Stimulated activated CD4-positive, alpha-beta T cell treated with anti-CD3 and anti-CD28 coated beads, Interleukin-12 subunit alpha, Interleukin-12 subunit beta, amount 100 ng/mL, for 48 hours (primary cell): ENCODE measurements around the gene KRT76.
"Not testable (repeated sequence)": the region's sequence is repeated elsewhere in the genome, so short reads cannot be mapped to it uniquely, and the experiment has no call there.

ENCODE experiments used
- DNase-seq, 3 donors: peaks; one replicate each; pipeline ENCODE4 v3.0.0-alpha.2; 2020; ENCODE audit warnings: low read depth in 2 of 3, low spot score in 1 of 3

The KRT76 gene

DNA sequence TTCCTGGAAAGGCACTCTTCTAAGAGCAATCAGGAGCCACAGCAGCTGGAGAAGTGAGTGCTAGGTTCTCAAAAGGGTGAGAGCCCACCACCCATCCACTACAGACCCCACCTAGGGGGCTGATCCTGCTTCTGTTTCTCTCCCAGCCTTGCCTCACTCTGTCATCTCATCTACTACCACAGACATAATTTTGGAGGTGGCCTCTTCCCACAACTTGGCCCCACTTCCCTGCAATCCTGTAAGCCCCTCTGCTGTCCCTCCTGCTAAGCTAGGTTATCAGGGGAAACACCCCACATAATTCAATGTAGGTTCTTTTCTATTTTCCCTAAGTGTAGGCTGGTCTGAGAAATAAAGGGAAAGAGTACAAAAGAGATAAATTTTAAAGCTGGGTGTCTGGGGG is 16.5 kb downstream of the KRT76 start:
- no peak for DNase-seq

GRCh38 chr12:52759695-52760094 is 17.4 kb downstream of the KRT76 start:
- no peak for DNase-seq

DNA sequence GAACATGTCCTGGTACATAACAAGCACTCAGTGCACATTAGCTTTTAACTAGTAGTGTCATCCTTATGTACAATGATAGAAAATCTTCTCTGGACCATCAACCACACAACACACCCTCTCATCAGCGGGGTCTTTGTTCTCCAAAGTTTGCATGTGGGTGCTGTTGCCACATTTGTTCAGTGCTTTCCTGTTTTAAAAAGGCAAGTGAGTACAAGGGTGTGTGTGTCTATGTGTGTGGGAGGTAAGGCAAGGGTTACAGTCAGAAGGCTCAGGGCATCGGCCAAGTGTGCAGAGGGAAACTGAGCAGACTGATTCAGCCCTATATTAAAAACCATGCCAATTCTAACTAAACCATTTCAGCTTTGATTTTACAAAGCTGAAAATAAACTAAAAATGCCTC is 17.9 kb downstream of the KRT76 start:
- no peak for DNase-seq

DNA sequence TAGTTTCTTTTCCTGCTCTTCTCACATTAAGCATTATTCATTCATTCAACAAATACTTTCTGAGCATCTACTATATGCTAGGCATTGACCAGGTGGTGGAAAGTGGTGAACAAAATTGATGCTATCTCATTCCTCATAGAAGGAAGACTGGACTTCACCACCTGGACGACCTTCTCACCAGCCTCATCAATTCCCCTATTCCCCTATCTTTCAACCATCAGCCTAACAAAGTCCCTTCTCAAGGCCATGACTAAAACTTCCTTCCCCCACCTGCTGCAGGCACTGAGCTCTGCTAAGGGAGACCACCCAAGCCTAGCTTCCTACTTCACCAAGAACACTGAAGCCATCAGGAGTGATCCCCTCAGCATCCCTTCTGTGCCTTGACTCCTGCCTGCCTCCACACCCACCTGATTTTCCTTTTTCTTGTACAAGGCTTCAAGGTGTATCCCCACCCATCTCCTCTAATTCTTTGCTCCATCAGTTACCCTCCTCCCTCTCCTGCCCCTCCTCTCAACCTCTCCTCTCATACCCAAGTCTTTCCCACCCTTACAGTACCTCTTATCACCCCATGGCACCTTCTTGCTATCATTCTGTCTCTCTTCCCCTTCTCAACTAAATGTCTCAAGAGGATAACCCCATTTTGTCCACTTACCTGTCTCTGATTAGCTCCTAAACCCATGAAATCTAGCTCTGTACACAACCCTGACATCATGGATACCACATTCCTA is 19.5 kb downstream of the KRT76 start:
- DNase-seq, result no peak

- no peak for DNase-seq
These were observed 20.7 kb downstream of the KRT76 start for GRCh38 chr12:52756281-52756960.

DNA sequence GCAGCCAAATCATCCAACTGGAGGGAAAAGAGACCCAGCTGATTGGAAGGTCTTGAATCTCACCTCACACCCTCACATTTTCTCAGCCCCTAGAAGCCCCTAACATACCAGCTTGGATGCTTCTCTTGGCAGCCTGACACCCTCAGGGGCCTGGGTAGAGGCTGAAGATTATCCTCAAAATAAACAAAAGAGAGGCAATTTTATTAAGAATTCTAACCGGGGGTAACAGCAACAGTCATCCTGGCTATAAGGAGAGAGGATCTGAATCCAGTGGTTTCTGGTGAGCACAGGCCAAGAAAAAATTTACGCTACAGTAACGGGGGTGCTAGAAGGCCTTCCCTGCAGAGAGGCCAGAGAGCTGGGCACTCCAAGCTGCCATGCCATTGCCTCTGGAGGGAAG is 21.6 kb downstream of the KRT76 start:
- DNase-seq, result no peak

GRCh38 chr12:52754135-52754534 is 23.0 kb downstream of the KRT76 start:
- no peak for DNase-seq

DNA sequence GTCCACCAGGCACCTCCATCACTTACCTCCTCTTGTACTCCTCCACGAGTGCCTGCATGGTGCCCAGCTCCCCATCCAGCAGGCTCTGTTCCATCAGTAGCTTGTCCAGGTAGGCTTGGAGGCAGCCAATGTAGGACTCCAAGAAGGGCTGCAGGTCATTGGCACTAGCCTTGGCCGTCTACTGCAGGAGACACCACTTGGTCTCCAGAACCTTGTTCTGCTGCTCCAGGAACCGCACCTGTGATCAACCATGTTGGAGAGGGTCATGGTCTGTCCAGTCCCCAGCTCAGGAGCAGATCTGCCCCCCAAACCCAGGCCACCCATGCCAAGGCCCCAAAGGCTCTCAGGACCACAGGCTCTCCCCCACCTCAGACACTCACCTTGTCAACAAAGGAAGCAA is 23.9 kb downstream of the KRT76 start:
- no peak for DNase-seq

GRCh38 chr12:52752516-52752915 is 24.6 kb downstream of the KRT76 start:
- no peak for DNase-seq

GRCh38 chr12:52751795-52752194 is 25.4 kb downstream of the KRT76 start:
- DNase-seq, result no peak

- not testable (repeated sequence) for DNase-seq
These were observed 26.6 kb downstream of the KRT76 start for GRCh38 chr12:52750532-52750931.

DNA sequence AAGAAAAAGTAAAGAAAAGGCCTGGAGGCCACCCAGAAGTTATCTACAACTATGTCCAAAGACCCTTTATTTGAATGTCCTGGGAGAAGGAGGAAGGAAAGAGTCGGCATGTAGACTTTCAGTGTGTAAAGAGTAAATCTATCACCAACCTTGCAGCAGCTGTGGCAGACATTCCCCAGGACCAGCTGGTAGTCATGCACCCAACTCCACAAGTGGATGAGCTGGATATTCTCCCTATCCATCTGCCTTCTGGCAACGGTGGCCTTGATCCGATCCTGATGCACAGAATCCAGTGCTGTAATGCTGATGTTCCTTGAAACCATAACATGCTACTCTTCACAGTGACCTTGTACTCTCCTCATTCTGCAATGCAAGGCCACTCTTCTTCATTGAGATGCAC is 27.3 kb downstream of the KRT76 start:
- DNase-seq, result no peak

DNA sequence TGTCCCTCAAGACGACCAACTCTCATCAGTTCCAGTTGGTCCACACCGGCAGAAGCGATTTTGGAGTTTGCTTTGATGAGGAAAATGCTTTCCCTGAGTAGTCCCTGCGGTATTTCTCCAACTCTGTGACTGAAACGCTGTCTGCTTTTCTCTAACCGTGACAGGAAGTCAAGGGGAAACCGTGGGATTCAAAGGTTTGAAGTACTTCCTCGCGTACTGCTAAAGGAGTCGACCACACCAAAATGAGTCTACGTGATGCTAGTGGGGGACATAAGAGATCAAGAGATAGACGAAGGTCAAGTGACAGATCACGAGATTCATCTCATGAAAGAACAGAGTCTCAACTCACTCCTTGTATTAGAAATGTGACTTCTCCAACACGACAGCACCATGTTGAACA is 28.6 kb downstream of the KRT76 start:
- DNase-seq, result no peak

DNA sequence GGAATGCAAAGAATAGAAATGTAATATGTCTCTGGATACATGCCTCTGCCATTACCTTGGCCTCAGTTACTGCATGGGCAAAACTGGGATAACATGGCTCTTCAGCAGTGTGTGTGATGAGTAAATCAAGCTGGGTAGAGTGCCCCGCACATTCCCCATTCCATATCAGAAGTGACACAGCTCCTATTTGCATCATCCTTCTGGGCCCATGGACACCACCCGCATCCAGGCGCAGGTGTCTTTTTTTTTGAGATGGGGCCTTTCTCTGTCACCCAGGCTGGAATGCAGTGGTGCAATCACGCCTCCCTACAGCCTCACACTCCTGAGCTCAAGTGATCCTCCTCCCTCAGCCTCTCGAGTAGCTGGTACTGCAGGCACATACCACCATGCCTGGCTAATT is 31.6 kb downstream of the KRT76 start:
- no peak for DNase-seq

- DNase-seq, result no peak
These were observed 32.5 kb downstream of the KRT76 start for GRCh38 chr12:52744493-52745156.

DNA sequence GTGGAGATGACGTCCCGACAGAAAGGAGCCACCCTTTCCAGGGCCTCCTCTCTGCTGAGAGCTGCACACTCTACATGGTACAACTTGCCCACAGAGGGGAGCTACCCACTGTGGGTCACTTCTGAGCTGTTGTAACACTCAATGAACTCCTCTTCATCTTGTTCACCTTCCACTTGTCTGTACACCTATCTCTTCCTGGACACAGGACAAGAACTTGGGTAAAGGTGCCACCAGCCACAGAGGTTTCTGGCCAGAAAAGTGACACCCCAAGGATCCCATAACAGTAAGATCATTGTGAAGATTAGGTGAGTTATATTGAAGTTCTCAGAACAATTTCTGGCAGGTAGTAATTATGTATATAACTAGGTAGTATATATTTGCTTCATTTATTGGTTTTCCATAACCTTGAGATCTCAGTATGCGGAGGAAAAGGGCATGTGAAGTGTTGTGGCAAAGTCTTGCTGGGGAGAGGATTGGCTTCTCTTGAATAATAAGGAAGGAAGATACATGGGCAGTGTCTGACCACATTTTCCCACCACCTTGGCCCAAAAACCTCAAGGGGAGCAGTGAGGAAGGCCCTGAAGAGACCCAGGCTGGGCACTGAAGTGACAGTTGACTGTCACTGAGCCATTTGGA is 34.2 kb downstream of the KRT76 start:
- no peak for DNase-seq

DNA sequence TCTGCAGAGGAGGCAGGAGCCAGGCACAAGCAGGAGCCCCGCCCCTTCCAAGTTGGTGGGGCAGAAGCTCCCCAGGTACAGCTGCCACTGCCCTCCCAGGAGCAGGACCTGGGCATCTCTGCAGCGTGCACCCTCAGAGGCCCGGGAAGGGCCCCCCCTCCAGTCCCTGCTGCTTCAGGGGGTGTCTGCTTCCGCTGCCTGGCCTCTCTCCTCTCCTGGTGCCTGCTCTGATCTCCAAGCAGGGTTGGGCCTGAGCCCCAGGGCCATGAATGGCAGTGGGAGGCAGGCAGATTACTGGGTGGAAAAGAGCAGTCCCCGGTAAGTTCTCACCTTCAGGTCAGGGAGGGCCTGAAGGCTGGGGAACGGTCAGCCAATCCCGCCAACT is 35.0 kb downstream of the KRT76 start:
- DNase-seq, result no peak

GRCh38 chr12:52741375-52742195 is 35.6 kb downstream of the KRT76 start:
- peak; percentile 20 to 55 (median 42) for DNase-seq

GRCh38 chr12:52740584-52740983 is 36.6 kb downstream of the KRT76 start:
- DNase-seq, result no peak

GRCh38 chr12:52739963-52740362 is 37.2 kb downstream of the KRT76 start:
- no peak for DNase-seq
